ENCODE results near the gene ARID4B.

Gene ARID4B

GRCh38 chr1:235244974-235245592, 82.9 kb downstream of the ARID4B start:
- Histone ChIP-seq H3K79me2 (ENCODE audit: insufficient read depth, low read length) (peaks cover 6% of the 10 kb centered on the region; the same call in 1 of the 2 replicates), H3K4me1 (ENCODE audit: insufficient read depth, low read length, poor library complexity, severe bottlenecking) (peaks cover 25% of the 10 kb centered on the region), H4K20me1 (ENCODE audit: insufficient read depth, low read length, poor library complexity, severe bottlenecking) (peaks cover 18% of the 10 kb centered on the region), H3K9ac (ENCODE audit: low read depth, low read length, poor library complexity, severe bottlenecking) (no peak overlapping the region), H3K27me3 (ENCODE audit: insufficient read depth, low read length, poor library complexity, severe bottlenecking) (no peaks in the 10 kb centered on the region), H3K9me3 (ENCODE audit: insufficient read depth, low read depth, low read length) (no peaks in the 10 kb centered on the region), H3K36me3 (ENCODE audit: insufficient read depth, low read length) (peaks cover 42% of the 10 kb centered on the region), H3K9me2 (replicated peaks; ENCODE audit: low read depth, low read length) (no peaks in the 10 kb centered on the region), H3K4me3 (ENCODE audit: low read length, poor library complexity, severe bottlenecking) (no peak overlapping the region), H3K4me2 (ENCODE audit: low read depth, low read length, poor library complexity, severe bottlenecking) (peak overlapping the region; percentile 31), H3F3A (ENCODE audit: low read depth) (0 out of 2 replicates have a peak, but pooled peaks cover 6% of the 10 kb centered on the region), H2AFZ (ENCODE audit: low read length) (no peak overlapping the region)
- TF ChIP-seq CTCF (conservative IDR thresholded peaks at IDR 0.05; ENCODE audit: low read length): no peak
- TF ChIP-seq EZH2phosphoT487 (IDR thresholded peaks at IDR 0.05; ENCODE audit: borderline replicate concordance): no peak

- Histone ChIP-seq H3K27me3 (ENCODE audit: insufficient read depth, low read length, poor library complexity, severe bottlenecking) (no peaks in the 10 kb centered on the region), H4K20me1 (ENCODE audit: insufficient read depth, low read length, poor library complexity, severe bottlenecking) (peaks cover 16% of the 10 kb centered on the region), H3K36me3 (ENCODE audit: insufficient read depth, low read length) (peaks cover 58% of the 10 kb centered on the region), H3K9me3 (ENCODE audit: insufficient read depth, low read depth, low read length) (no peaks in the 10 kb centered on the region), H3K79me2 (ENCODE audit: insufficient read depth, low read length) (peaks cover 6% of the 10 kb centered on the region; the same call in 1 of the 2 replicates), H3K4me2 (ENCODE audit: low read depth, low read length, poor library complexity, severe bottlenecking) (no peak overlapping the region), H2AFZ (ENCODE audit: low read length) (no peak overlapping the region), H3K9me2 (replicated peaks; ENCODE audit: low read depth, low read length) (no peaks in the 10 kb centered on the region), H3K4me3 (ENCODE audit: low read length, poor library complexity, severe bottlenecking) (no peak overlapping the region), H3K4me1 (ENCODE audit: insufficient read depth, low read length, poor library complexity, severe bottlenecking) (peaks cover 25% of the 10 kb centered on the region), H3F3A (ENCODE audit: low read depth) (0 out of 2 replicates have a peak, but pooled peaks cover 6% of the 10 kb centered on the region), H3K9ac (ENCODE audit: low read depth, low read length, poor library complexity, severe bottlenecking) (no peak overlapping the region)
- TF ChIP-seq EZH2phosphoT487 (IDR thresholded peaks at IDR 0.05; ENCODE audit: borderline replicate concordance): no peak
- no peak for TF ChIP-seq CTCF (conservative IDR thresholded peaks at IDR 0.05; ENCODE audit: low read length)
These were observed 87.0 kb downstream of the ARID4B start for GRCh38 chr1:235240960-235241359.

GRCh38 chr1:235239851-235240250, 88.1 kb downstream of the ARID4B start:
- peaks cover 66% of the 10 kb centered on the region for H3K36me3 ChIP-seq (ENCODE audit: insufficient read depth, low read length)

More at GRCh38 chr1:235239851-235240250, 88.1 kb downstream of the ARID4B start:
- Histone ChIP-seq H3K9me3 (ENCODE audit: insufficient read depth, low read depth, low read length) (no peaks in the 10 kb centered on the region), H2AFZ (ENCODE audit: low read length) (no peak overlapping the region), H3K9ac (ENCODE audit: low read depth, low read length, poor library complexity, severe bottlenecking) (no peak overlapping the region), H3K27me3 (ENCODE audit: insufficient read depth, low read length, poor library complexity, severe bottlenecking) (no peaks in the 10 kb centered on the region), H3K9me2 (replicated peaks; ENCODE audit: low read depth, low read length) (no peaks in the 10 kb centered on the region), H3K4me1 (ENCODE audit: insufficient read depth, low read length, poor library complexity, severe bottlenecking) (peaks cover 16% of the 10 kb centered on the region), H4K20me1 (ENCODE audit: insufficient read depth, low read length, poor library complexity, severe bottlenecking) (peaks cover 15% of the 10 kb centered on the region), H3K4me2 (ENCODE audit: low read depth, low read length, poor library complexity, severe bottlenecking) (no peak overlapping the region), H3F3A (ENCODE audit: low read depth) (0 out of 2 replicates have a peak, but pooled peaks cover 3% of the 10 kb centered on the region), H3K79me2 (ENCODE audit: insufficient read depth, low read length) (peaks cover 6% of the 10 kb centered on the region; the same call in 1 of the 2 replicates), H3K4me3 (ENCODE audit: low read length, poor library complexity, severe bottlenecking) (no peak overlapping the region)
- TF ChIP-seq CTCF (conservative IDR thresholded peaks at IDR 0.05; ENCODE audit: low read length) (no peak), EZH2phosphoT487 (IDR thresholded peaks at IDR 0.05; ENCODE audit: borderline replicate concordance) (no peak)

Measured in Loucy (cell line).